H9 (cell line): ENCODE measurements around the gene CORO1A. TPM values are rescaled to one million over a fixed set of nuclear protein-coding genes. Genes with fewer than 3 reads are reported as not detected.
"Not testable (repeated sequence)": the region's sequence is repeated elsewhere in the genome, so short reads cannot be mapped to it uniquely, and the experiment has no call there.

Experiments
- DNase-seq: peaks from one replicate; pipeline ENCODE4 v3.0.0-alpha.2; 2017
- H2AFZ ChIP-seq: one replicate; pipeline ENCODE4 v1.6.1; 2013; ENCODE audit warnings: mild to moderate bottlenecking, low read length, control low read depth, moderate library complexity
- H2AK5ac ChIP-seq: 2 replicates; pipeline ENCODE4 v1.6.1; 2013; ENCODE audit warnings: low read length, control low read depth, mixed read lengths; ENCODE audit not compliant: insufficient read length
- H2BK120ac ChIP-seq: one replicate; pipeline ENCODE4 v1.6.1; 2013; ENCODE audit warnings: low read depth, mild to moderate bottlenecking, low read length, control low read depth, inconsistent platforms; ENCODE audit not compliant: poor library complexity, severe bottlenecking
- H2BK12ac ChIP-seq: 2 replicates; pipeline ENCODE4 v1.6.1; 2013; ENCODE audit warnings: low read length, control low read depth, mixed read lengths, low read depth; ENCODE audit not compliant: insufficient read length
- H2BK15ac ChIP-seq: 2 replicates; pipeline ENCODE4 v1.6.1; 2013; ENCODE audit warnings: low read depth, low read length, control low read depth
- H2BK20ac ChIP-seq: one replicate; pipeline ENCODE4 v1.6.1; 2013; ENCODE audit warnings: low read depth, mild to moderate bottlenecking, low read length, control low read depth, inconsistent platforms; ENCODE audit not compliant: poor library complexity, severe bottlenecking
- H2BK5ac ChIP-seq: 2 replicates; pipeline ENCODE4 v1.6.1; 2013; ENCODE audit warnings: low read length, control low read depth, mixed read lengths; ENCODE audit not compliant: insufficient read length
- H3K14ac ChIP-seq: 2 replicates; pipeline ENCODE4 v1.6.1; 2013; ENCODE audit warnings: low read length, control low read depth; ENCODE audit not compliant: insufficient read depth
- H3K18ac ChIP-seq: 2 replicates; pipeline ENCODE4 v1.6.1; 2013; ENCODE audit warnings: low read depth, mild to moderate bottlenecking, mixed read lengths, low read length, control low read depth; ENCODE audit not compliant: insufficient read length
- H3K23ac ChIP-seq: 2 replicates; pipeline ENCODE4 v1.6.1; 2013; ENCODE audit warnings: low read length, control low read depth, mixed read lengths, low read depth; ENCODE audit not compliant: insufficient read length
- H3K23me2 ChIP-seq: 2 replicates; pipeline ENCODE4 v1.6.1; 2013; ENCODE audit warnings: low read depth, mild to moderate bottlenecking, mixed read lengths, low read length, control low read depth; ENCODE audit not compliant: insufficient read length, poor library complexity, severe bottlenecking
- H3K27ac ChIP-seq: 2 replicates; pipeline ENCODE4 v1.5.1; 2013; ENCODE audit warnings: low read length, control low read depth, mixed read lengths, low read depth; ENCODE audit not compliant: insufficient read length
- H3K27me3 ChIP-seq: 2 replicates; pipeline ENCODE4 v1.6.1; 2013; ENCODE audit warnings: low read length, control low read depth, inconsistent platforms; ENCODE audit not compliant: insufficient read depth
- H3K4ac ChIP-seq: 2 replicates; pipeline ENCODE4 v1.6.1; 2013; ENCODE audit warnings: low read depth, mild to moderate bottlenecking, control low read depth, inconsistent platforms, low read length, moderate library complexity
- H3K4me1 ChIP-seq: 2 replicates; pipeline ENCODE4 v1.6.1; 2013; ENCODE audit warnings: low read length, control low read depth, inconsistent platforms; ENCODE audit not compliant: insufficient read depth
- H3K4me2 ChIP-seq: 2 replicates; pipeline ENCODE4 v1.6.1; 2013; ENCODE audit warnings: low read length, control low read depth, mixed read lengths; ENCODE audit not compliant: insufficient read length, insufficient read depth
- H3K56ac ChIP-seq: 2 replicates; pipeline ENCODE4 v1.6.1; 2013; ENCODE audit warnings: low read depth, mild to moderate bottlenecking, mixed read lengths, low read length, control low read depth; ENCODE audit not compliant: insufficient read length
- H3K79me1 ChIP-seq: 2 replicates; pipeline ENCODE4 v1.6.1; 2013; ENCODE audit warnings: low read depth, mild to moderate bottlenecking, moderate library complexity, low read length, control low read depth, inconsistent platforms; ENCODE audit not compliant: insufficient read depth, poor library complexity, severe bottlenecking
- H3K79me2 ChIP-seq: 2 replicates; pipeline ENCODE4 v1.6.1; 2013; ENCODE audit warnings: low read length, control low read depth, inconsistent platforms; ENCODE audit not compliant: insufficient read depth
- H3K9ac ChIP-seq: 2 replicates; pipeline ENCODE4 v1.6.1; 2013; ENCODE audit warnings: low read length, control low read depth, mixed read lengths; ENCODE audit not compliant: insufficient read length; ENCODE audit errors: extremely low read depth
- H3K9me3 ChIP-seq: one replicate; pipeline ENCODE4 v1.6.1; 2013; ENCODE audit warnings: low read depth, low read length, inconsistent platforms; ENCODE audit not compliant: control insufficient read depth
- H3T11ph ChIP-seq: one replicate; pipeline ENCODE4 v1.6.1; 2013; ENCODE audit warnings: mild to moderate bottlenecking, low read length, control low read depth, inconsistent platforms
- H4K20me1 ChIP-seq: one replicate; pipeline ENCODE4 v1.6.1; 2013; ENCODE audit not compliant: control insufficient read depth, insufficient read length, insufficient read depth
- H4K5ac ChIP-seq: 2 replicates; pipeline ENCODE4 v1.6.1; 2013; ENCODE audit warnings: low read depth, mild to moderate bottlenecking, mixed read lengths, low read length, control low read depth; ENCODE audit not compliant: insufficient read length
- H4K8ac ChIP-seq: replicated peaks from 2 replicates; pipeline ENCODE4 v1.6.1; 2013; ENCODE audit warnings: low read length, control low read depth, mixed read lengths, low read depth; ENCODE audit not compliant: insufficient read length
- H4K91ac ChIP-seq: 2 replicates; pipeline ENCODE4 v1.6.1; 2013; ENCODE audit warnings: low read depth, mild to moderate bottlenecking, moderate library complexity, mixed read lengths, low read length, control low read depth; ENCODE audit not compliant: insufficient read length
- H3K27ac Mint-ChIP-seq, 3 experiments: 2 replicates in 2 of 3; 3 replicates in 1 of 3; pipeline ENCODE4 v1.8.0; 2020 to 2021; ENCODE audit warnings: mixed read lengths in 3 of 3, mild to moderate bottlenecking in 1 of 3, moderate library complexity in 1 of 3
- H3K27me3 Mint-ChIP-seq: 2 replicates; pipeline ENCODE4 v1.8.0; 2021; ENCODE audit warnings: low read depth, mild to moderate bottlenecking, moderate library complexity, mixed read lengths
- H3K36me3 Mint-ChIP-seq, 3 experiments: 2 replicates in 2 of 3; 3 replicates in 1 of 3; pipeline ENCODE4 v1.8.0; 2020 to 2021; ENCODE audit warnings: low read depth in 3 of 3, mixed read lengths in 3 of 3; ENCODE audit not compliant: insufficient read depth in 1 of 3
- H3K4me1 Mint-ChIP-seq, 2 experiments: 2 replicates each; pipeline ENCODE4 v1.8.0; 2020; ENCODE audit warnings: mixed read lengths in 2 of 2
- H3K4me3 Mint-ChIP-seq, 2 experiments: 2 replicates in 1 of 2; 3 replicates in 1 of 2; pipeline ENCODE4 v1.8.0; 2020 to 2021; ENCODE audit warnings: mild to moderate bottlenecking in 2 of 2, mixed read lengths in 2 of 2, moderate library complexity in 1 of 2
- H3K9me3 Mint-ChIP-seq, 2 experiments: 2 replicates in 1 of 2; 3 replicates in 1 of 2; pipeline ENCODE4 v1.8.0; 2020; ENCODE audit warnings: mild to moderate bottlenecking in 2 of 2, mixed read lengths in 2 of 2, moderate library complexity in 1 of 2
- WGBS: extraction: QIAGEN DNeasy Blood & Tissue Kit; methylation state at CpG from one replicate; pipeline ENCODE4 v1.1.7; 2013; ENCODE audit warnings: missing lambda C conversion rate, low lambda C conversion rate, mixed read lengths; ENCODE audit not compliant: insufficient read length; ENCODE audit errors: extremely low coverage; 5-methylcytosine and 5-hydroxymethylcytosine counted together
- total RNA-seq: library from RNA; stranded (reverse); gene quantifications from 2 replicates; pipeline ENCODE4 v1.2.1, GENCODE V29; 2021

The CORO1A gene
- total RNA-seq, 1 experiment from 2014 or later, result 4.8 TPM

- H3K9ac ChIP-seq, H2AK5ac ChIP-seq, H3K4me2 ChIP-seq, H4K20me1 ChIP-seq, H3K9me3 Mint-ChIP-seq, H3K79me2 ChIP-seq, H3K4me1 Mint-ChIP-seq, H3K14ac ChIP-seq, H3K36me3 Mint-ChIP-seq, H2BK12ac ChIP-seq, H3K18ac ChIP-seq, H2AFZ ChIP-seq, H3K4me3 Mint-ChIP-seq, H4K5ac ChIP-seq, H3K27ac ChIP-seq, H2BK120ac ChIP-seq, H3K9me3 ChIP-seq, H3K56ac ChIP-seq, H3T11ph ChIP-seq, H3K23me2 ChIP-seq, H4K91ac ChIP-seq, H2BK15ac ChIP-seq, H3K27me3 ChIP-seq, H3K27me3 Mint-ChIP-seq, H3K23ac ChIP-seq, H3K79me1 ChIP-seq, H3K4ac ChIP-seq, H3K27ac Mint-ChIP-seq, H4K8ac ChIP-seq, H3K4me1 ChIP-seq, H2BK20ac ChIP-seq, DNase-seq, H2BK5ac ChIP-seq: not testable (repeated sequence)
- no CpG with 5 or more reads among the region's 4 CpGs for WGBS
These were observed 28.0 kb downstream of the CORO1A start for GRCh38 chr16:30211414-30211813.

GRCh38 chr16:30217082-30217481 is 33.7 kb downstream of the CORO1A start:
- not testable (repeated sequence) for H2BK20ac ChIP-seq, H3K4me1 ChIP-seq, H3K27ac ChIP-seq, H3K4ac ChIP-seq, H3K56ac ChIP-seq, H3K27me3 ChIP-seq, H3K23me2 ChIP-seq, H3K4me2 ChIP-seq, H3K18ac ChIP-seq, H3K9me3 Mint-ChIP-seq, H4K91ac ChIP-seq, H2BK5ac ChIP-seq, H3K79me2 ChIP-seq, H3K27ac Mint-ChIP-seq, H2BK120ac ChIP-seq, H3K14ac ChIP-seq, H3K36me3 Mint-ChIP-seq, H3K4me3 Mint-ChIP-seq, H3T11ph ChIP-seq, H3K9me3 ChIP-seq, H3K27me3 Mint-ChIP-seq, H4K8ac ChIP-seq, H3K79me1 ChIP-seq, H3K4me1 Mint-ChIP-seq, H3K9ac ChIP-seq, H4K5ac ChIP-seq, H4K20me1 ChIP-seq, H2AK5ac ChIP-seq, H2AFZ ChIP-seq, DNase-seq, H2BK12ac ChIP-seq, H2BK15ac ChIP-seq, H3K23ac ChIP-seq
- no CpG with 5 or more reads among the region's 5 CpGs for WGBS

Other genes starting within 250 kb of the CORO1A start
- gene TMEM219, start 221.5 kb upstream of the CORO1A start, total RNA-seq, result 82.1 and 89.1 TPM in 2 replicates
- 43.1 and 43.9 TPM in 2 replicates for gene TAOK2, start 209.7 kb upstream of the CORO1A start, total RNA-seq
- 18.5 and 21.6 TPM in 2 replicates for gene HIRIP3, start 188.0 kb upstream of the CORO1A start, total RNA-seq
- 94.1 and 101 TPM in 2 replicates for gene INO80E, start 187.4 kb upstream of the CORO1A start, total RNA-seq
- gene DOC2A, start 172.6 kb upstream of the CORO1A start, total RNA-seq, result 10.2 and 12.2 TPM in 2 replicates
- gene C16orf92, start 160.4 kb upstream of the CORO1A start, total RNA-seq, result not detected in 2 replicates
- 20.9 and 22.3 TPM in 2 replicates for gene TLCD3B, start 152.3 kb upstream of the CORO1A start, total RNA-seq
- gene ALDOA, start 117.8 kb upstream of the CORO1A start, total RNA-seq, result 1,356 and 1,375 TPM in 2 replicates
- 162 and 163 TPM in 2 replicates for gene PPP4C, start 107.6 kb upstream of the CORO1A start, total RNA-seq
- 1.6 and 1.9 TPM in 2 replicates for gene TBX6, start 91.7 kb upstream of the CORO1A start, total RNA-seq
- 26.3 and 27.5 TPM in 2 replicates for gene YPEL3, start 87.4 kb upstream of the CORO1A start, total RNA-seq
- 3.8 and 4.0 TPM in 2 replicates for gene GDPD3, start 70.1 kb upstream of the CORO1A start, total RNA-seq
- gene MAPK3, start 60.4 kb upstream of the CORO1A start, total RNA-seq, result 52.3 and 53.5 TPM in 2 replicates
- 202 and 218 TPM in 2 replicates for gene BOLA2B, start 10.1 kb downstream of the CORO1A start, total RNA-seq
- 30.3 TPM in 2 replicates for gene SLX1A, start 10.3 kb downstream of the CORO1A start, total RNA-seq
- gene SULT1A3, start 15.7 kb downstream of the CORO1A start, total RNA-seq, result 21.5 and 21.8 TPM in 2 replicates
- gene NPIPB13, start 64.9 kb downstream of the CORO1A start, total RNA-seq, result 14.3 and 16.4 TPM in 2 replicates
- 90.1 and 90.2 TPM in 2 replicates for gene CD2BP2, start 171.7 kb downstream of the CORO1A start, total RNA-seq
- gene TBC1D10B, start 186.9 kb downstream of the CORO1A start, total RNA-seq, result 25.6 and 25.8 TPM in 2 replicates
- gene MYL11, start 191.2 kb downstream of the CORO1A start, total RNA-seq, result 0.70 and 1.4 TPM in 2 replicates
- gene SEPTIN1, start 199.0 kb downstream of the CORO1A start, total RNA-seq, result 1.4 and 2.5 TPM in 2 replicates
- 57.3 and 61.2 TPM in 2 replicates for gene ZNF48, start 211.8 kb downstream of the CORO1A start, total RNA-seq
- gene ZNF771, start 224.0 kb downstream of the CORO1A start, total RNA-seq, result 9.7 and 10.5 TPM in 2 replicates
- gene DCTPP1, start 246.4 kb downstream of the CORO1A start, total RNA-seq, result 78.1 and 78.3 TPM in 2 replicates